IMR-90 (cell line): Measurements from ENCODE around the gene SLC5A11. TPM values are rescaled to one million over a fixed set of nuclear protein-coding genes. Genes with fewer than 3 reads are reported as not detected.

ENCODE experiments used
- ATAC-seq: fragments of 200-7000 bp; cut with Tn5 transposase; 2 replicates; pipeline ENCODE4 v1.9.1; 2020; ENCODE audit warnings: low read depth, mild to moderate bottlenecking, moderate library complexity
- BruUV-seq: library from RNA; stranded (reverse); fragments of 400-500 nt; replicated peaks from 2 replicates; lab custom pipeline; 2021; lab: Mats Ljungman, UMichigan
- CTCF ChIA-PET: fragments of 300-600 bp; formaldehyde crosslinking; extraction: SDS; loops from one replicate; lab custom pipeline; 2021; ENCODE audit warnings: antibody characterized with exemption; lab: Yijun Ruan, JAX
- POLR2A ChIA-PET: fragments of 300-600 bp; sonication (Branson Sonifier 250); formaldehyde crosslinking; loops from one replicate; lab custom pipeline; 2022; ENCODE audit warnings: antibody characterized with exemption; ENCODE audit not compliant: unreplicated experiment; lab: Charles Lee
- DNase-seq: peaks from one replicate; pipeline ENCODE4 v3.0.0; 2013
- H2AFZ ChIP-seq: replicated peaks from 2 replicates; pipeline ENCODE3; 2013; ENCODE audit warnings: low read length, mild to moderate bottlenecking; ENCODE audit not compliant: poor library complexity
- H2AK5ac ChIP-seq: 2 replicates; pipeline ENCODE4 v1.6.1; 2013; ENCODE audit warnings: low read depth, low read length, inconsistent platforms
- H2AK9ac ChIP-seq: replicated peaks from 2 replicates; pipeline ENCODE3; 2013; ENCODE audit warnings: mild to moderate bottlenecking, low read depth, low read length, moderate library complexity; ENCODE audit not compliant: poor library complexity
- H2BK120ac ChIP-seq: 2 replicates; pipeline ENCODE4 v1.6.1; 2013; ENCODE audit warnings: low read depth, low read length, inconsistent platforms
- H2BK15ac ChIP-seq: 3 replicates; pipeline ENCODE4 v1.6.1; 2013; ENCODE audit warnings: low read depth, low read length, inconsistent platforms
- H2BK20ac ChIP-seq: 2 replicates; pipeline ENCODE4 v1.6.1; 2013; ENCODE audit warnings: low read depth, mild to moderate bottlenecking, inconsistent platforms, low read length, moderate library complexity
- H2BK5ac ChIP-seq: 2 replicates; pipeline ENCODE4 v1.6.1; 2013; ENCODE audit warnings: mild to moderate bottlenecking, low read depth, low read length, inconsistent platforms; ENCODE audit not compliant: poor library complexity, severe bottlenecking
- H3K14ac ChIP-seq: replicated peaks from 2 replicates; pipeline ENCODE4 v1.6.1; 2013; ENCODE audit warnings: low read depth, low read length, inconsistent platforms
- H3K18ac ChIP-seq: 2 replicates; pipeline ENCODE4 v1.6.1; 2013; ENCODE audit warnings: low read depth, low read length, control low read depth
- H3K23ac ChIP-seq: 2 replicates; pipeline ENCODE4 v1.6.1; 2013; ENCODE audit warnings: low read depth, low read length, inconsistent platforms
- H3K27ac ChIP-seq: 2 replicates; pipeline ENCODE4 v1.5.1; 2013; ENCODE audit warnings: mild to moderate bottlenecking, control low read depth, low read length; ENCODE audit not compliant: insufficient read depth
- H3K27me3 ChIP-seq: 2 replicates; pipeline ENCODE4 v1.6.1; 2013; ENCODE audit warnings: low read length; ENCODE audit not compliant: control insufficient read depth, insufficient read depth
- H3K36me3 ChIP-seq: 2 replicates; pipeline ENCODE4 v1.6.1; 2013; ENCODE audit warnings: low read length, mixed read lengths; ENCODE audit not compliant: control insufficient read depth, insufficient read depth
- H3K4ac ChIP-seq: 2 replicates; pipeline ENCODE4 v1.6.1; 2013; ENCODE audit warnings: low read depth, low read length, inconsistent platforms
- H3K4me1 ChIP-seq: 2 replicates; pipeline ENCODE4 v1.6.1; 2013; ENCODE audit warnings: low read length, mixed read lengths; ENCODE audit not compliant: control insufficient read depth, insufficient read depth
- H3K4me2 ChIP-seq: 2 replicates; pipeline ENCODE4 v1.6.1; 2013; ENCODE audit warnings: low read depth, mild to moderate bottlenecking, control low read depth, low read length, moderate library complexity
- H3K4me3 ChIP-seq: 2 replicates; pipeline ENCODE4 v1.5.1; 2013; ENCODE audit warnings: low read depth, mild to moderate bottlenecking, control low read depth, low read length, moderate library complexity; ENCODE audit not compliant: insufficient read depth
- H3K56ac ChIP-seq: 2 replicates; pipeline ENCODE4 v1.6.1; 2013; ENCODE audit warnings: low read length, inconsistent platforms; ENCODE audit not compliant: insufficient read depth; ENCODE audit errors: extremely low read depth
- H3K79me1 ChIP-seq, 2 experiments: 2 replicates each; pipeline ENCODE4 v1.6.1; 2013; ENCODE audit warnings: low read length in 2 of 2, inconsistent platforms in 1 of 2, low read depth in 1 of 2
- H3K9ac ChIP-seq: 2 replicates; pipeline ENCODE4 v1.6.1; 2013; ENCODE audit warnings: low read depth, low read length, control low read depth
- H3K9me1 ChIP-seq: 2 replicates; pipeline ENCODE4 v1.6.1; 2013; ENCODE audit warnings: low read length, inconsistent platforms; ENCODE audit not compliant: insufficient read depth
- H3K9me3 ChIP-seq: 2 replicates; pipeline ENCODE4 v1.6.1; 2013; ENCODE audit warnings: low read length; ENCODE audit not compliant: control insufficient read depth, insufficient read depth
- H4K20me1 ChIP-seq: 2 replicates; pipeline ENCODE4 v1.6.1; 2013; ENCODE audit warnings: low read length, inconsistent platforms; ENCODE audit not compliant: insufficient read depth
- H4K5ac ChIP-seq: 2 replicates; pipeline ENCODE4 v1.6.1; 2013; ENCODE audit warnings: mild to moderate bottlenecking, low read depth, low read length, control low read depth
- H4K8ac ChIP-seq, 2 experiments: 2 replicates each; pipeline ENCODE4 v1.6.1; 2013; ENCODE audit warnings: low read depth in 2 of 2, low read length in 2 of 2, control low read depth in 1 of 2, inconsistent platforms in 1 of 2
- H4K91ac ChIP-seq: 2 replicates; pipeline ENCODE4 v1.6.1; 2013; ENCODE audit warnings: low read depth, low read length, inconsistent platforms; ENCODE audit not compliant: insufficient read depth
- BHLHE40 ChIP-seq: fragments of 150-350 bp; IDR thresholded peaks from 2 replicates; pipeline ENCODE4 v1.6.1; 2016; ENCODE audit warnings: mild to moderate bottlenecking, low read depth, low read length
- CEBPB ChIP-seq: IDR thresholded peaks from 2 replicates; pipeline ENCODE4 v1.6.1; 2012; ENCODE audit warnings: low read depth, low read length, improper control_type of control experiment
- CHD1 ChIP-seq: IDR thresholded peaks from 2 replicates; pipeline ENCODE4 v1.6.1; 2012; ENCODE audit warnings: low read depth, low read length, improper control_type of control experiment
- CTCF ChIP-seq: conservative IDR thresholded peaks from 2 replicates; pipeline ENCODE4 v1.5.1; 2012; ENCODE audit warnings: mild to moderate bottlenecking, low read depth, low read length, improper control_type of control experiment
- ELK1 ChIP-seq: fragments of 150-350 bp; IDR thresholded peaks from 2 replicates; pipeline ENCODE4 v1.6.1; 2016; ENCODE audit warnings: low read depth, mild to moderate bottlenecking, low read length, moderate library complexity, borderline replicate concordance
- FOS ChIP-seq: fragments of 150-350 bp; IDR thresholded peaks from 2 replicates; pipeline ENCODE4 v1.6.1; 2016; ENCODE audit warnings: low read depth, low read length
- MAFK ChIP-seq: IDR thresholded peaks from 2 replicates; pipeline ENCODE4 v1.6.1; 2012; ENCODE audit warnings: low read depth, low read length, improper control_type of control experiment
- MAZ ChIP-seq: IDR thresholded peaks from 2 replicates; pipeline ENCODE4 v1.6.1; 2012; ENCODE audit warnings: low read depth, mild to moderate bottlenecking, low read length, improper control_type of control experiment, moderate library complexity, borderline replicate concordance
- MXI1 ChIP-seq: IDR thresholded peaks from 2 replicates; pipeline ENCODE4 v1.6.1; 2012; ENCODE audit warnings: low read depth, mild to moderate bottlenecking, low read length, moderate library complexity, borderline replicate concordance
- NFE2L2 ChIP-seq: fragments of 150-350 bp; IDR thresholded peaks from 2 replicates; pipeline ENCODE4 v1.6.1; 2016; ENCODE audit warnings: low read depth, mild to moderate bottlenecking, low read length
- POLR2A ChIP-seq: IDR thresholded peaks from 2 replicates; pipeline ENCODE4 v1.6.1; 2012; ENCODE audit warnings: mild to moderate bottlenecking, low read depth, low read length
- RAD21 ChIP-seq: IDR thresholded peaks from 2 replicates; pipeline ENCODE4 v1.6.1; 2012; ENCODE audit warnings: low read length, improper control_type of control experiment
- RCOR1 ChIP-seq: IDR thresholded peaks from 2 replicates; pipeline ENCODE4 v1.6.1; 2012; ENCODE audit warnings: mild to moderate bottlenecking, low read length, improper control_type of control experiment; ENCODE audit not compliant: insufficient replicate concordance
- RFX5 ChIP-seq: IDR thresholded peaks from 2 replicates; pipeline ENCODE4 v1.8.0; 2012; ENCODE audit warnings: low read depth, mild to moderate bottlenecking, low read length, moderate library complexity
- SMC3 ChIP-seq: fragments of 150-350 bp; IDR thresholded peaks from 2 replicates; pipeline ENCODE4 v1.6.1; 2016; ENCODE audit warnings: low read depth, mild to moderate bottlenecking, antibody characterized with exemption, low read length, moderate library complexity
- WGBS, 2 experiments: methylation state at CpG; one replicate each; pipeline versions ENCODE4 v1.1.5 to v1.1.7; 2013; ENCODE audit warnings: missing lambda C conversion rate in 2 of 2; ENCODE audit not compliant: insufficient read length in 1 of 2; ENCODE audit errors: extremely low coverage in 2 of 2; 5-methylcytosine and 5-hydroxymethylcytosine counted together
- dilution Hi-C: fragments of 300-500 bp; cut with HindIII; formaldehyde crosslinking; loops from one replicate; pipeline ENCODE4 v1.14.3; 2018; ENCODE audit warnings: low sequenced_read_pairs; ENCODE audit not compliant: unreplicated experiment
- in situ Hi-C: fragments of 300-500 bp; cut with MboI; formaldehyde crosslinking; loops from 3 replicates; pipeline ENCODE4 v1.14.3; 2019; ENCODE audit warnings: low sequenced_read_pairs, inconsistent platforms, mixed read lengths
- intact Hi-C: fragments of 100-400 bp; cut with micrococcal nuclease; formaldehyde crosslinking; loops from 2 replicates; pipeline ENCODE4 v1.10.0; 2022
- polyA plus RNA-seq, 3 experiments: library from polyadenylated mRNA; depleted of rRNA; stranded (reverse); fragments of >200 nt; gene quantifications; 2 replicates each; pipeline ENCODE4 v1.2.3, GENCODE V29; 2012; ENCODE audit warnings: low replicate concordance in 1 of 3
- total RNA-seq: library from RNA; depleted of rRNA; stranded (reverse); fragments of >200 nt; gene quantifications from 2 replicates; pipeline ENCODE4 v1.2.3, GENCODE V29; 2012
- TF ChIP-seq, protein P1 (sequence below): fragments of 150-350 bp; IDR thresholded peaks from 2 replicates; pipeline ENCODE4 v1.6.1; 2017; ENCODE audit warnings: mild to moderate bottlenecking, antibody characterized with exemption, low read length, low read depth

Gene SLC5A11
- total and polyA plus RNA-seq, 2 of the 4 experiments (the other 2 are of a cell fraction): under 0.01 TPM; not detected in 1

GRCh38 chr16:24918641-24919040 is 72.9 kb downstream of the SLC5A11 start:
- no peak overlapping the region for H3K9ac ChIP-seq
- no peaks in the 10 kb centered on the region for H3K27me3 ChIP-seq
- no peak for DNase-seq
- H4K5ac ChIP-seq: no peak overlapping the region
- ChIA-PET POLR2A (no interaction called here), CTCF (interaction anchor here (0.7 kb wide), 1 partner anchor 13 kb away, joined by 3 read pairs; no protein-coding TSS in a partner anchor)
- H3K18ac ChIP-seq: no peak overlapping the region
- no peak for TF ChIP-seq RCOR1
- TF ChIP-seq CEBPB: no peak
- TF ChIP-seq MAFK: no peak
- TF ChIP-seq RFX5: no peak
- no peak for TF ChIP-seq POLR2A
- TF ChIP-seq BHLHE40: no peak
- no peak for TF ChIP-seq ELK1
- no peak for TF ChIP-seq RAD21
- TF ChIP-seq FOS: no peak
- TF ChIP-seq CHD1: no peak
- no peak for TF ChIP-seq SMC3
- TF ChIP-seq, protein P1, sequence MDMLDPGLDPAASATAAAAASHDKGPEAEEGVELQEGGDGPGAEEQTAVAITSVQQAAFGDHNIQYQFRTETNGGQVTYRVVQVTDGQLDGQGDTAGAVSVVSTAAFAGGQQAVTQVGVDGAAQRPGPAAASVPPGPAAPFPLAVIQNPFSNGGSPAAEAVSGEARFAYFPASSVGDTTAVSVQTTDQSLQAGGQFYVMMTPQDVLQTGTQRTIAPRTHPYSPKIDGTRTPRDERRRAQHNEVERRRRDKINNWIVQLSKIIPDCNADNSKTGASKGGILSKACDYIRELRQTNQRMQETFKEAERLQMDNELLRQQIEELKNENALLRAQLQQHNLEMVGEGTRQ: no peak
- TF ChIP-seq CTCF: no peak
- TF ChIP-seq MAZ: no peak
- no peak for TF ChIP-seq MXI1
- TF ChIP-seq NFE2L2: no peak
- in situ Hi-C loops (no loop called here), dilution Hi-C loops (no loop called here), intact Hi-C loops (no loop called here)
- H3K23ac ChIP-seq: no peak overlapping the region
- no peak overlapping the region for H2BK5ac ChIP-seq
- H3K4me1 ChIP-seq: no peaks in the 10 kb centered on the region
- peaks cover 13 to 37% of the 10 kb centered on the region in 2 experiments for H3K79me1 ChIP-seq
- no peak overlapping the region for H2BK20ac ChIP-seq
- no peak overlapping the region for H2AK9ac ChIP-seq
- no peak overlapping the region for H4K8ac ChIP-seq
- H3K4me3 ChIP-seq: no peak overlapping the region
- no peaks in the 10 kb centered on the region for H3K9me3 ChIP-seq
- no peak overlapping the region for H2BK120ac ChIP-seq
- H2BK15ac ChIP-seq: no peak overlapping the region
- no TSS peak for BruUV-seq
- no peak overlapping the region for H4K91ac ChIP-seq
- peaks cover 8% of the 10 kb centered on the region; the same call in 1 of the 2 replicates for H4K20me1 ChIP-seq
- no peak overlapping the region for H3K4me2 ChIP-seq
- H3K27ac ChIP-seq: no peak overlapping the region
- H3K4ac ChIP-seq: no peak overlapping the region
- WGBS, 2 experiments: 98% methylated on average over 6 of the region's 10 CpGs; no CpG with 5 or more reads in 1 of the 2 experiments
- no peak overlapping the region for H3K14ac ChIP-seq
- no peak overlapping the region for H2AK5ac ChIP-seq
- H3K56ac ChIP-seq: no peak overlapping the region
- no peak overlapping the region for H2AFZ ChIP-seq
- peaks cover 16% of the 10 kb centered on the region for H3K9me1 ChIP-seq
- no peak for ATAC-seq
- peaks cover 50% of the 10 kb centered on the region for H3K36me3 ChIP-seq
